Nephron (organoid): Measurements from ENCODE around the gene METRN.
"Not testable (repeated sequence)": the region's sequence is repeated elsewhere in the genome, so short reads cannot be mapped to it uniquely, and the experiment has no call there.

ENCODE experiments used
- H3K27ac Mint-ChIP-seq, 3 experiments: 2 replicates each; pipeline ENCODE4 v1.8.0; 2020; ENCODE audit warnings: mixed read lengths in 3 of 3, mild to moderate bottlenecking in 2 of 3, moderate library complexity in 1 of 3
- H3K27me3 Mint-ChIP-seq: 2 replicates; pipeline ENCODE4 v1.8.0; 2021; ENCODE audit warnings: low read depth, mild to moderate bottlenecking, moderate library complexity, mixed read lengths
- H3K36me3 Mint-ChIP-seq: 2 replicates; pipeline ENCODE4 v1.8.0; 2020; ENCODE audit warnings: low read depth, mixed read lengths
- H3K4me1 Mint-ChIP-seq: 2 replicates; pipeline ENCODE4 v1.8.0; 2020; ENCODE audit warnings: mixed read lengths
- H3K4me3 Mint-ChIP-seq, 3 experiments: 2 replicates each; pipeline ENCODE4 v1.8.0; 2020; ENCODE audit warnings: mild to moderate bottlenecking in 3 of 3, mixed read lengths in 3 of 3, moderate library complexity in 2 of 3
- H3K9me3 Mint-ChIP-seq: 2 replicates; pipeline ENCODE4 v1.8.0; 2020; ENCODE audit warnings: mixed read lengths
- CTCF ChIP-seq, 3 experiments: fragments of 200-600 bp; sonication (generic); IDR thresholded peaks; one replicate each; pipeline ENCODE4 v1.5.0; 2021; ENCODE audit warnings: antibody characterized with exemption in 3 of 3; ENCODE audit not compliant: unreplicated experiment in 3 of 3

The METRN gene

GRCh38 chr16:740459-740763, 25.5 kb downstream of the METRN start:
- Mint-ChIP-seq H3K27ac (no peak overlapping the region), H3K4me3 (peak overlapping the region; percentile 78 to 83 (median 81)), H3K4me1 (no peaks in the 10 kb centered on the region), H3K27me3 (no peaks in the 10 kb centered on the region), H3K36me3 (peaks cover 10% of the 10 kb centered on the region), H3K9me3 (no peaks in the 10 kb centered on the region)
- TF ChIP-seq CTCF (IDR thresholded peaks at IDR 0.05; ENCODE audit: unreplicated experiment in 3 of 3) = no peak

GRCh38 chr16:740764-741505, 26.0 kb downstream of the METRN start, which contains the start of gene CIAO3:
CIAO3 (minus strand) TSS chr16:740997; CDS start chr16:740985, 12 bp downstream.
- peak within 1 kb of the TSS in 1 of 3 experiments; percentile 71 for H3K27ac Mint-ChIP-seq
- no peaks in the 10 kb centered on the region for H3K4me1 Mint-ChIP-seq
- no peaks in the 10 kb centered on the region for H3K9me3 Mint-ChIP-seq
- H3K36me3 Mint-ChIP-seq = peaks cover 4% of the 10 kb centered on the region
- no peaks in the 10 kb centered on the region for H3K27me3 Mint-ChIP-seq
- TF ChIP-seq CTCF (IDR thresholded peaks at IDR 0.05; ENCODE audit: unreplicated experiment in 3 of 3) = peak; percentile 92 to 99 (median 94)
- peak within 1 kb of the TSS; percentile 83 to 88 (median 85) for H3K4me3 Mint-ChIP-seq

DNA sequence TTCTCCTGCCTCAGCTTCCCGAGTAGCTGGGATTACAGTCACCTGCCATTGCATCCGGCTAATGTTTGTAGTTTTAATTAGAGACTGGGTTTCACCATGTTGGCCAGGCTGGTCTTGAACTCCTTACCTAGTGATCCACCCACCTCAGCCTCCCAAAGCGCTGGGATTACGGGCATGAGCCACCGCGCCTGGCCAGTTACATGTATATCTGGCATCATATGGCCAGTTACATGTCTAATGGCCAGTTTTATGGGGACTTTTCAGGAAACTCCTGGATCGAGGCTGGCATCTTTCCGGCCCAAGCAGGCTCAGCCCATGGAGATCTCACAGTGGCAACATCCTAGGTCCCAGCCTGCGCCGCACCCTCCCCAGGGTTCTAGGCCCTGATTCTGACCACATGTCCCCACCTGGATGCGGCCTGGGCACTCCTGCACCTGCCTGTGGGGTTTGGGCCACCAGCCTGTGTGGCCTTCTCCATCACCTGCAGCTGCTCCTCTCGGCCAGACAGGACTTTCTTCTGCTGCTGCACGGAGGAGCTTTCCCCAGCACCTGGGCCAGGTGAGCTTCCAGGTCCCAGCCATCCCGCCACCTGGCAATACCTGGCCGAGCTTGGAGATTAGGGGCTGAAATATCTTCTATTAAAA, 27.2 kb downstream of the METRN start:
- Mint-ChIP-seq H3K9me3 (no peaks in the 10 kb centered on the region), H3K36me3 (peaks cover 4% of the 10 kb centered on the region), H3K4me3 (peak overlapping the region; percentile 67 to 88 (median 83)), H3K27ac (no peak overlapping the region), H3K27me3 (no peaks in the 10 kb centered on the region), H3K4me1 (no peaks in the 10 kb centered on the region)
- TF ChIP-seq CTCF (IDR thresholded peaks at IDR 0.05; ENCODE audit: unreplicated experiment in 3 of 3) = no peak

DNA sequence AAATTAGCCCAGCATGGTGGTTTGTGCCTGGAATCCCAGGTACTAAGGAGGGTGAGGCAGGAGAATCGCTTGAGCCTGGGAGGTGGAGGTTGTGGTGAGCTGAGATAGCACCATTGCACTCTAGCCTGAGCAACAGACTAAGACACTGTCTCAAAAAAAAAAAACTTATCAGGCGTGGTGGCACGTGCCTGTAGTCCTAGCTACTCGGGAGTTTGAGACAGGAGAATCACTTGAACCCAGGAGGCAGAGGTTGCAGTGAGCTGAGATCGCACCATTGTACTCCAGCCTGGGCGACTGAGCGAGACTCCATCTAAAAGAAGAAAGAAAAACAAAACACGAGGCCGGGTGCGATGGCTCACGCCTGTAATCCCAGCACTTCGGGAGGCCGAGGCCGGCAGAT, 28.0 kb downstream of the METRN start:
- not testable (repeated sequence) for H3K27me3 Mint-ChIP-seq, H3K9me3 Mint-ChIP-seq, H3K36me3 Mint-ChIP-seq, H3K4me3 Mint-ChIP-seq, H3K27ac Mint-ChIP-seq, H3K4me1 Mint-ChIP-seq

GRCh38 chr16:743794-744500, 29.0 kb downstream of the METRN start:
- Mint-ChIP-seq H3K36me3 (no peaks in the 10 kb centered on the region), H3K4me1 (no peaks in the 10 kb centered on the region), H3K27ac (no peak overlapping the region), H3K27me3 (no peaks in the 10 kb centered on the region), H3K4me3 (peak overlapping the region in 1 of 3 experiments; percentile 36), H3K9me3 (no peaks in the 10 kb centered on the region)
- no peak for TF ChIP-seq CTCF (IDR thresholded peaks at IDR 0.05; ENCODE audit: unreplicated experiment in 3 of 3)

- Mint-ChIP-seq H3K4me3 (no peak overlapping the region), H3K4me1 (no peaks in the 10 kb centered on the region), H3K9me3 (no peaks in the 10 kb centered on the region), H3K27ac (no peak overlapping the region), H3K27me3 (no peaks in the 10 kb centered on the region), H3K36me3 (no peaks in the 10 kb centered on the region)
- TF ChIP-seq CTCF (IDR thresholded peaks at IDR 0.05; ENCODE audit: unreplicated experiment in 3 of 3) = peak; percentile 49 to 58 (median 53)
Observed at GRCh38 chr16:745739-746138, 30.8 kb downstream of the METRN start.
